ENCODE measurements around the gene NXPH1.

The NXPH1 gene

DNA sequence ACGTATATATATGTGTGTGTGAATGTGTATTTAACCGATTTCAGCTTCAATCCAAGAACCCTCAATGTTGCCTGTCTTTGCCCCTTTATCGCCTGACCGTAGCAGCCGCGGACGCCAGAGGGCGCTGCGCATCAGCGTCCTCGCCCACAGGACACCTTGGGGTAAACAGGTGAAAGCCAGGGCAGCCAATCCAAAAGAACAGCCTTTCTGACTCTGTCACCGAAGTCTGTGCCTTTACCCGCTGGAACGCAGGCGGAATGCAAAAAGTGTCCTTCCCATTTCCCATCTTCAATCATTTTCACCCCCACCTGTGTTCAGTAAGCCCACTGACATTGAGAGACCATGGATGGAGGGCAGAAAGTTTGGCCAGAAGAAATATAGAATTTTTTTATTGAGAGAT lies 3.6 kb downstream of the NXPH1 start:
- no peak for DNase-seq (ENCODE audit: low read depth)

DNA sequence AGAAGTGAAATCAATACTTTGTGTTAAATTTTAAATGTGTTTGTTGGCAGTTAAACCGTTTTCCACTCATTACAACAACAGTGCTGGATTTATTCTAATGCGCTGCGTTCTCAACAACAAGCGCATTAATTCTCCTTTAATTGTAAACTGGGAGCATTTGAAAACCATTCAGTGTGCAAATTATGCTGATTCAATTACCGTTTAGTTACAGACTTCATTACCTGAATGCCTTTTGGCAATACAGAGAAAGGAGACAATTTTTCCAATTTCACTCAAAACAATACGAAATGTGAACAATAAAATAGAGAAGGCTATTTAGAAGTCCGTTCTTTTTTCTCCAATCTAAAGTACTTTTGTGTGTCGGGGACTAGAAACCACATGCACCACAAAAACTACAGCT lies 4.2 kb downstream of the NXPH1 start:
- DNase-seq (ENCODE audit: low read depth) = no peak

DNA sequence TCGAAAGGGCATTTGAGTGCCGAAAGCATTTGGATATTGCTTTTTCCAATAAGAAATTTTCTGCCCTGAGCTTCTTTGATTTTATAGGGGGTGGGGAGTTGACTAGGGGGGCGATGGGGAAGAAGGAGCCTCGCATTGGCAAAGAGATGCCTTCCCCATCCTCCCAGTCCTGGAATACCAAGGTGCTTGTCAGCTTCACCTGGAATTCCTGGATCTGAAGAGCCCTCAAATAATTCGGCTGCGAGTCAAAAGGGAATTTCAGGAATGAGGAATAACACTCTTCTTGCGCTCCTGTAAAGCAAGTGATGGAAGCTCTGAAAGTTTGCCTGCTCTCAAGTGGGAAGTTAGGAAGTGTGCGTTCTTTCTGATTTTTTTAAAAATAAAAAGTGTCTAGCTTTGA lies 7.3 kb downstream of the NXPH1 start:
- no peak for DNase-seq (ENCODE audit: low read depth)

DNA sequence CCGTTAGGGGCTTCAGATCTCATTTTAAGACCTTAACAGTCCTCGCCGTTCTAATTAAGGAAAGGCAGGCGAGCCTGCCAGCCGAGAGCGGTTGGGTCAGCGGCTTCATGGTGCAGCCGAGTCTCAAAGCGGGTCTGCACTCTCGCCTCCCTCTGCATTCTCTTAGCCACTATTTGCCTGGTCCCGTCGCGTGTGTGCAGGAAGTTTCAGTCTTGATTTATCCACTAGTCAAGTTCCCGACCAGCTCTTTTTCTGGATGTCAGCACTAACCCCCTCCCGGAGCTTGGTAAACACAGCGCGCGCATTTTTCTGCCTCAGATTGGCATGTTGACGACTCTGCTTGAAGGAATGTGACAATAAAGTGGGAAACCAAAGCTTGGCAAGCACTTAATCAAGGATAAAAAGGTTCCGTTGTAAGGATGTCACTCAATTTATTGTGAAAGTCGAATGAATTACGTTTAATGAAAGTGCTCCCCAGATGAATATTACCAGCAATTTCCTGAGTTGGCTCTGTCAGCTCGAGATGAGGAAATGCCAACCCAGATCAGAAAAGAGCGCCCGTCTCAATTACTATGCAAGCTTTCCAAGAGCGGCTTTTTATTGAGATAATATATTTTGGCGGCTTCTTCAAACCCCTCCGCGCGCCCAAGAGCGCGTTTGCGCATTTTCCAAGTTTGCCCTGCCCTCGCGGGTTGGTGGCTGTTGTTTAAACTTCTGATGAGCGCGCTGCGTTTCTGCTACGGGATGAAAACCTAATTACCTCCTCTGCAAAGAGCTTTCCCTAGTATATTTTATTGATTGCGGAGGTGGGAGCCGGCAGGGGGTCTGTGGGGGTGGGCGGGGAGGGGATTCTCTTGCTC lies 7.9 kb downstream of the NXPH1 start:
- no peak for DNase-seq (ENCODE audit: low read depth)

DNA sequence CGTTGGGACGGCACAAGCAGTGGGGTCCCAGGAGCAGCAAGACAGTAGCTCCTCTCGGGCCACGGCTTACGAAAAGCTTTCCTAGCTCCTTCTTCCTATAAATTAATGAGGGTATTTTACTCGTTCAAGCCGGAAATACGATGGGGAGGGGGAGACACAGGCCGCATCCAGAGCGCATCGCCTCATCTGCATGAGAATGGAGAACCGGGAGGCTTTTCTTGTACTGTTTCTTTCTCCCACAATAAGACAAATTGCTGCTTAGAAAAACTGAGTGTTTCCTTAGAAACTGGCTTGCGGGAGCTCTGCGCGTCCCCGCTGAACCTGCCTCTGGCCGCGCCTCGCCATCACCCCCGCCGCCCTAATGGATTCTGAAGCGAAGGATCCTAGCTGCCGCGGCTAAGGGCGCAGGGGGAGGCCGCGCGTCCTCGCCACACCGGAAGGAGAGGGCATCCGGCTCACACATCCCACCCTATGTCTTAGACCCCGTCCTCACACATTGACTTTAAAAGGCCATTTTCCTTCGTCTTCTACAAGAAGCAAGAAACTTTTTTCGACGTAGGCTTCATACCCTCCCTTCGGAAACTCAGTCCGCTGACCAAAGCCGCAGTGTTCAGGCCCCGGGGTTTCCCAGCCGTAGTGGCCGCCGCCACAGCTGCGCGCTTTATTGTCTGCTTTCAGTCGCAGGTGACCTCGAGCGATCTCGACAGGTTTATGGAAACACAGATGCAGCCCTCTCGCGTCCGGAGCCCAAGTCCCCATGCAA lies 8.8 kb downstream of the NXPH1 start:
- DNase-seq (ENCODE audit: low read depth) = no peak

DNA sequence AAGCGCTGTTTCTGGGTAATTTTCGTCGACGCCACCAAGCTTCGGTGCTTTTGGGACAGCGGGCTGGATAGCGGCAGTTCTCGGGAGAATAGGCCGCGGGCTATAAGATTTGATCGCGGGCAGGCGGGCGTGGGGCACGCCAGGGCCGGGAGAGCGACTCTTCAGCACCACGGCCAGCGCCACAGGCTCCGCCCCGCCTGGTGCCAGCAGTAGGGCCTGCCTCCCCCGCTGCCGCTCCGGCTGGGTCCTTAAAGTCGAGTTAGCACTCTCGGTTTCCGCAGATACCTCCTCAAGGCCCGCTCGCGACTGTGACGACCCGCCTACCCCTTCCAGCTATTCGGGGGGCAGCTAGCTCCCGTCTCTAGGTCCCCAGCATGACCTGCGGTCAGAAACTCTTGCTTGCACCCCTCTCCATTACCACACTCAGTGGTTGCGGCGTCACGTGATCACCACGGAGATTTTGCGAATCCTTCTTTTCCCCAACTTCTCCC lies 9.4 kb downstream of the NXPH1 start:
- DNase-seq (ENCODE audit: low read depth) = no peak

DNA sequence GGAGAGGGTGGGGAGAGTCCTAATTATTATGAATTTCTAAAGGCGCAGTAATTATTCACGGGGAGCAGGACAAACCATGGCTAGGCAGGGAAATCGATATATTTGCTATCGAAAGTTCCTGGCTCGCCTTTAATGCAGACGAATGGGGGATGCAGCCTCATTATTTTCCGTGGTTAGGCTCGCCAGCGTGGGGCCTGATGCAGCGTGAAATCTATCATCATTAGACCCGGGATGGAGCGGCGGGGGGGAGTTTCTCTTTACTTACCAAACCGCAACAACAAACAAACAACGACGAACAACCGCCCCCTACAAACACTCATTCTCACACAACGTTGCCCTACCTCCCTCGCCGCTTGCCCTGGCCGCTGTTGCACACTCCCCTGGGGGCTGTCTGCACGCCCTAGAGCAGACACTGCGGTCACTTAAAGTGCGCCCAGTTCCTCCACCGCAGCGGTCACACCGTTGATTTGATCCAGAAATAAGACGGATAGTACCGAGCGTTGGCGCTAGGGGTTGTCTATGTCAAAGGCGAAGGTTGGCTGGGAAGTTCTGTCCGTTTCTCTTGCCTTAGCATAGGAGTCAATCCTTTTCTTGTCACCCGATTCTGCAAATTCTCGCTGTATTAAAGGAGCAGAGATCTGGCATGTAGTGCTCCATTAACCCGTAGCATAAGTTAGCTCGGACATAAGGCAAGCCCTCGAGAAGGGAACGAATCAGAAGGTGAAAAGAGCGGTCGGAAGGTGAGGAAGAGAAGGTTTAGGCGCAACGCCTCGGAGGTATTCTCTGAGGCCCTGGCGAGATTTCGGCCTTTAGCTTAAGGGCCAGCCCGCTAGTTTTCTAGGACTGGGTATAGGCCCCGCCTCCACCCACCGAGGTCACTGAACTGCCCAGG lies 10.4 kb downstream of the NXPH1 start:
- DNase-seq (ENCODE audit: low read depth) = no peak

DNA sequence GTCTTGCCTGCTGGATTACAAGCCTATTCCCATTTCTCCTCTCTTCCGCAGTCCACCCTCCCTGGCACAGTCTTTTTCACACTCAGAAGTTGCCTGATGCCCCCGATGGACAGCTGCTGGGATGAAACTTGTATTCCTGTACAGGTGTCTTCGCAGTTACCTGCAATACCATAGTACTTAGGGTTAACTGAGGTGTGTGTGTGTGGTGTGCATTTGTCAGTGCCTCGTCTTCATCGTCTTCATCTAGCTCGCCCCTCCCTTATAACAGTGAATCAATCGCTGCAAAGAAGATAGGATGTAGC lies 11.0 kb downstream of the NXPH1 start:
- no peak for DNase-seq (ENCODE audit: low read depth)

DNA sequence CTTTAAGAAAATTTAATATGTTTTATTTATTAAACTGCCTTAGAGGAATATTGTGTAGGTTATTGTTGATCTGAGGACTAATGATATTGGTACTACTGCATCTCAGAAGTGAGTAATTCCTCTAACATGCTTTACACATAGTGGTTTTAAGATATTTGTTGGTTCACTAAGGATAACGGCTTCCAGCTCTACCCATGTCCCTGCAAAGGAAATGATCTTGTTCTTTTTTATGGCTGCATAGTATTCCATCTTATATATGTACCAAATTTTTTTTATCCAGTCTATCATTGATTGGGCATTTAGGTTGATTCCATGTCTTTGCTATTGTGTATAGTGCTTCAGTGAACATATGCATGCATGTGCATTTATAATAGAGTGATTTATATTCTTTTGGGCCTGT lies 20.1 kb downstream of the NXPH1 start:
- DNase-seq (ENCODE audit: low read depth) = no peak

DNA sequence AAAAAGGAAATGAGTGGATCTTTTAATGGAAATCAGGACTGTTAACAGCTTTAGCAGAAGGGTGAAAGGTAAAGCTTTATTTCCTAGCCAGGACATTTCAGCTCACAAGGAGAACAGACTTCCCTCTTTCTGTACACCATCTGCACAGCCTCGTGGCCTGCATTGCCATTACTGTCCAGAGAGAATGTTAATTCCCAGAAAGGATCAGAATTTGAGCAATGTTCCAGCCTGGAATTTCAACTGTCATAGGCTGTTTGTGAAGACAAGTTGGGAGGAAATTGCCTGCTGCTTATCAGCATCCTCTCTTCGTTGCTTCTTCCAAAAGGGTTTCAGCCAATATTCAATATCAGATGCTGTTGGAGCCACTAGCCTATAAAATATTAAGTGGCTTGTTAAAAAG lies 22.0 kb downstream of the NXPH1 start:
- no peak for DNase-seq (ENCODE audit: low read depth)

DNA sequence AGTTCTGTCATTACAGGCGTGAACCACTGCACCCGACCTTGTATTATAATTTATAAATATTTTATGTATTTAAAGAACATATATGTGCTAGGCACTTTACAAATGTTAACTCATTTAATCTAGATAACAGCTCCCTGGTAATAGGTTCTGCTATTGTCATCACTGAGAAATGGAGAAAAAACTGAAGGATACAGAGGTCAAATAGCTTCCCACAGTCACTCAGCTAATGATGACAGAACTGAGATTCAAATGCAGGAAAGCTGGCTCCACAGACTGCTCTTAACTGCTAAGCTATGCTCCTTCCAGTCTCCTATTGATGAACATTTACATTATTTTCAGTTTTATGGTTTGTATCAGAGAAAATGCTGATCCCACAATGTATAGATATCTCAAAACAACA lies 28.9 kb downstream of the NXPH1 start:
- no peak for DNase-seq (ENCODE audit: low read depth)

DNA sequence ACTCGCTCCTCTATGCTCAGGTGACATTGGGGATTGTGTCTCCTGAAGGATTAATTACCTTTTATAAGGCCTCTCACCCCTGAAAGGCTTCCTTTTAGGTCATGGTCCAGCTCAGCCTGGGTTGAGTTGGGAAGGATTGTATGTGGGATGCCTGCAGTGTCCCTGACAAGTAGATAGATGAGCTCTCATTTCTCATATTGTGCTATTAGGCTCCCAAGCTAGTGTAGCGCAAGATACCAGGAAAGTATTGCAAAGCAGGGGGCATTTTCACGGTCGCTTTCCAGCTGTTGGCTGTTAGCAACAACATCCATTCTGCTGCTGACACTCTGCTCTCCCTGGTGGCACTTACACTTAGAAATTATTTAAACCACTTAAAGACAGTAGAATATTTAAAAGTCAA lies 31.9 kb downstream of the NXPH1 start:
- no peak for DNase-seq (ENCODE audit: low read depth)

DNA sequence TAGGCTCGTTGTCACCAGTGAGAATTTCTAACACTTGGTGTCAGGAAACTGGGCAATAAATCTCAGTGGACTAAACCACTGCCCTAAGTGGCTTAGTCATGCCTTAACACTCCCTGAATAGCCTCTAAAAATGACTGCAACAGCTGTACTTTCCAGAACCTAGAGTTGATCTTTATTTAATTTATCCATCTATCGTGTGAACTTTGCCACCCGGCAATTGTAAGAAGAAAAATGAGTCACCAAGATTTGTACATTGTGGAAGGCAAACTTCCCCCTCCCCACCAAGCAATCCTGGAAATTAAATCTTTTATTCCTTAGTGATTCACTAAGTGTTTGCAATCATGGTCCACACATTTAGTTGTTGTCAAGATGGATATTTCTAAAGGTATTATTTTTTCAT lies 47.1 kb downstream of the NXPH1 start:
- no peak for DNase-seq (ENCODE audit: low read depth)

DNA sequence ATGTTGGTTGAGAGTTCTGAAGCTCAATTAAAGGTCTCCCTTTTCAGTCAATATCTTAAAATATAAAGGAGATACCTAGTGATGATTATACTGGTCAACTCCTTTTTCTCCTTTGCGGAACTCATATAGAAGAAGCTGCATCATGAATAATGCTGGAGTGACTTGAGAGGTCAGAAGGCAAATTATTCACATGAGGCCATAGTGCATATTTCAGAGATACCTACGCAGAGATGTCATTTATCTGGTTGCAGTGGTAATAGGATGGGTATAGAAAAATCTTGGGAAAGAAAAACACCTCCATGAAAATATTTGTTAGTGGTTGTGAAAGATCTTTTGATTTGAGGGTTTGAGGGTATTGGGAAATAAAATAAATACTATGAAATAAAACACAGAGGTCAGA lies 47.7 kb downstream of the NXPH1 start:
- no peak for DNase-seq (ENCODE audit: low read depth)

DNA sequence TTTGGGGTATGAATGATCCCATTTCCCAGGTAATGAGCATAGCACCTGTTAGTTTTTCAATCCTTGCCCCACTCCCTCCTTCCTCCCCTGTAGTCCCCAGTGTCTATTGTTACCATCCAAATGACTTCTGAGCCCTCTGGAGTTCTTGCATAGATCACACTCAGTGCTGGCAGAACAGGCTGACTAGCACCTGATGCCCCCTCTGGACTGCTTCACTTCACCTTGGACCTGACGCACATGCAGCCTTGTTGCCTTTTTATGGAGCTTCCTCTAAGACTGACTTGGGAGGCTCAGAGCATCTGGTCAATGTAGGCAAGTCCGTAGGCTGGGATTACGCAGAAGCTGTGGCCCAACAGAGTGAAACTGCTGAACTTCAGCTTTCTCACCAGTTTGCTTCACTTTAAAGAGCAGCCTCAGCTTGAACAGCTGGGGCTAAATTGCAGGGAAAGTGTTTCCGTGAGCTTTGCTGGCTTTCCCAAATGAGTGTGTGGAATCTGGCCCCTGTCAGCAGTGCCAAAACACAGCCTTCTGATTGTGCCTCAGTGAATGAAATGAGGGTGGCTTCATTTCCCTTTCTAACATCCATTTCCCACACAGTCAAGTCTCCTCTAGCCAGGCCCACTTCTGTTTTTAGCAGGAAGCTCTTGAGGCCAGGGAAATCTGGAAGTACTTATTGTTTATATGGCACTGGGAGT lies 48.5 kb downstream of the NXPH1 start:
- no peak for DNase-seq (ENCODE audit: low read depth)

DNA sequence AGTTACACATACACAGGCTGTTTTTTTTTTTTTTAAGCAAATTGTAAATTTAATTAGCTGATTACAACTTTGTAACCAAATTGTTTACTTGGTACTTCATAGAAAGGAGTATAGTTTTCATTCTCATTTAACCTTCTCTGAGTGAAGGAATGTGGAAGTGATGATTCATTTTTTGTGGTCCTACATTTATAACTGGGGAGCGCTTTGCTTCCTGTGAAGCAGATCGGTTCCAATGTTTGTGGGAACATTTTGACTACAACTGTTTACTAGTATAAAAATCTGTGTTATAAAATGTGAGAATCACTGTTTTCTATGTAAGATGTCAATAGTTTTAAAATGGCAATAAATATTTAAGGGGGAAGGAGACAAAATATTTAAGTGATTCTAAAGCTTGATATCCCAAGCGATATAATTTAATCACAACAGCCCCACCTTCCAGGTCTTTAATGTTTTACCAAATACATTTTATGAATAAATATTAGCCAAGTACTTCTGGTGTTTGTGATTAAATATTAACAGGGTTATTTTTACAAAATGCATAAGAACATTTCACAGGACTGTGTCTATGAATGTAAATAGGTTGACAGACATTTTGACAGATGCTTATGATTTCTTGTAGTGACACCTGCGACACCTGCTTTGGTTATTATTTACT lies 57.1 kb downstream of the NXPH1 start:
- DNase-seq (ENCODE audit: low read depth) = no peak

DNA sequence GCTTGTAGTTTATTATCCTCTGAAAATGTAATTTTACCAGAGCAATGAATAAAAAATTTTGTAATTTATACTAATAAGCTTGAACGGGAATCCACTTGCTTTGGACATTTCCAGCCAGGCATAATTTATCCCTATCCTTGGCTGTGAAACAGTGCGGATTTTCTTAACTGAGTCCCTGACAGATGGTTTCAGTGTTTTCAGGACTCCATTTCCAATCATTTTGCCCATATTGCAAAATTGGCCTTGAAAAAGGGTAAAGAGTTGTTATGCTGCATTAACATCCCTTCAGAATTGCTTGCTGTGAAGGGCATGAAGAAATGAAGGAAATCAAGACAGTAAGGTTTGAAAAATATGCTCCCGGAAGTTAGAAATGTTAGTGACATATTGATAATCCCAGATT lies 57.7 kb downstream of the NXPH1 start:
- no peak for DNase-seq (ENCODE audit: low read depth)

DNA sequence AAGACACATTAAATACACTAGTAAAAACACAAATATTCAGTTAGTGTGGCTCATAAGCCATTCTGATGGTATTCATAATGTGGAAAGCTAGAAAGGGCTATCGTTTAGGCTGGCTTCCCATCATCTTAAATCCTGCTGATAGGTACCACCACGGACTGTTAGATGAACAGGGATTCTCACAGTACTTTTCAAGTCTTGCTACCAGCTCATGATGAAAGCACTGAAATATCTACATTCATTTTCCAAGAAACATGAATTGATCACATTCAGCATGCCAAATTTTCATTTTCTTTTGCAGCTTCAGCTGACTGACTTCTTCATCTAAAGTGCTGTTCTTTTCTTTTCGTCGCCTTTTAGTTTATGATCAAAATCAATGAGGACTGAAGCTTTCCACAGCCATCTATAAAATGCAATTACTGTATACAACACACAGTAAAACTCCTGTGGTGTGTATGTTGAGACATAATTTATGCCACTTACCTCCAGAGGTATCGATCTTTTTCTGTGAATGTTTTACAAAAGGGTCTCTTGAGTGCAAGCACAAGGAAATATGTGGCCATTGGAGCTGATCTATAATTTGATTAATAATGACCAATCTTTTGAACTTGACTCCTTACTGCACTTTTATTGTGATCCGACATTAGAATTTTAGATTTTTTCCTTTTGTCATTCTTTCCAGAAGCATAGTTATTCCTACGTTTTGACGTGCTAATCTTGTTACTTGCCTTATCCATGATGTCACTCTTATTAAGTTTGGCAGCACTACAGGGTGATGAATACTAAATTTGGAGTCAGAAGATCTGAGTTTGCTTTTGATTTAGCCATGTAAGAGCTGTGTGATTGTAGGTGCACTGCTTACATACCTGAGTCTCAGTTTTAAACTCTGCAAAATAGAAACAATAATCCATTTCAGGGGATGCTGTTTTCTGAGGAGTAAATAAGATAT lies 58.4 kb downstream of the NXPH1 start:
- DNase-seq (ENCODE audit: low read depth) = no peak

DNA sequence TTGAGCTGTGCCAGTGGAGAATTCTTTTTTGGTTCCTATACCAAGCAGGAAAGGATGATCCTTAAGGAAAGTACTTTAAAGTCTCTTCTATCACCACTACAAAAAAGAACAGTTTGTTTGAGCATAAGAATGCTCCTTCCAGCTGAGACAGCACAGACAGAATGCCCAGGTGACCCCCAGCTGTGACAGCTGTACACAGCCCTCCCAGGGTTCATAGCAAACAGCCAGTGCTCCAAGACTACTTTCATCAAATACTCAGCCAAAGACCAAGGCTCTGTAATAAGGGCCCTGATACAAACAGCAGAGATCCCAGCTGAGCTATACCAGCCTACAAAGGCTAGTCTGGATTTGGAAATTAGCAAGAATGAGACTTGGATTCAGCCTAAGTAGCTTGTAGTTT lies 65.7 kb downstream of the NXPH1 start:
- DNase-seq (ENCODE audit: low read depth) = no peak

DNA sequence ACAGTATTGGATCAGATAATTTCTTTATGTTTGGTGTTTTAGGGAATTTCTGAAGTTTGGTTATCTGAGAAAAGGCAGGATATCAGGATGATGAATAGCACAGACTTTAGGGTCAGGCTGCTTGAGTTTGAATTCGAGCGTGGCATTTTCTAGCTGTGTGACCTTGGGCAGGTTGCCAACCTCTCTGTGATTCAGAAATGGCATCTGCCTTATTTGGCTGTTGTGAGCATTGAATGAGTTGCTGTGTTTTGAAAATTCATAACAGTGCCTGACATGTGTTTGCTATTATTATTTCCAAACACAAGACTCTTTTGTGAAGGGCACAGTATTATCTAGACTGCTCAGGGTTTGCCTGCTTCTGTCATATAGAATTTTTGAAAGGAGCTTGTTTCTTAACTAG lies 66.9 kb downstream of the NXPH1 start:
- DNase-seq (ENCODE audit: low read depth) = no peak
